Activated CD4-positive, alpha-beta T cell treated with anti-CD3 and anti-CD28 coated beads for 1 hour (primary cell): ENCODE measurements around the gene ZNF146.
"Not testable (repeated sequence)": the region's sequence is repeated elsewhere in the genome, so short reads cannot be mapped to it uniquely, and the experiment has no call there.

Experiments used
- DNase-seq: peaks from one replicate; pipeline ENCODE4 v3.0.0-alpha.2; 2020

The ZNF146 gene

GRCh38 chr19:36214386-36215275 is at the start of gene ZNF146, which contains the start of gene ZNF565:
TSS of gene ZNF146 (plus strand) at chr19:36215106. CDS start at chr19:36236441, 21,335 bp downstream.
TSS of gene ZNF565 (minus strand) at chr19:36214665. CDS start at chr19:36201985, 12,680 bp downstream.
- DNase-seq: peak; percentile 89

- no peak for DNase-seq
Observed at GRCh38 chr19:36169084-36169760, 45.7 kb upstream of the ZNF146 start.

- no peak for DNase-seq
Observed at GRCh38 chr19:36172852-36173251, 42.1 kb upstream of the ZNF146 start.

GRCh38 chr19:36173846-36174245 is 41.1 kb upstream of the ZNF146 start:
- DNase-seq: not testable (repeated sequence)

- DNase-seq: not testable (repeated sequence)
Observed at GRCh38 chr19:36179077-36179476, 35.8 kb upstream of the ZNF146 start.

GRCh38 chr19:36182612-36183244 is 32.2 kb upstream of the ZNF146 start:
- DNase-seq: no peak

GRCh38 chr19:36183245-36183628 is 31.7 kb upstream of the ZNF146 start:
- DNase-seq: no peak

GRCh38 chr19:36186722-36187121 is 28.2 kb upstream of the ZNF146 start:
- not testable (repeated sequence) for DNase-seq

- no peak for DNase-seq
Observed at GRCh38 chr19:36196249-36196648, 18.7 kb upstream of the ZNF146 start.

GRCh38 chr19:36198119-36198518 is 16.8 kb upstream of the ZNF146 start:
- no peak for DNase-seq

GRCh38 chr19:36201684-36202083 is 13.2 kb upstream of the ZNF146 start:
- DNase-seq: no peak

GRCh38 chr19:36203293-36203692 is 11.6 kb upstream of the ZNF146 start:
- no peak for DNase-seq

GRCh38 chr19:36207605-36208252 is 7.2 kb upstream of the ZNF146 start:
- no peak for DNase-seq

GRCh38 chr19:36209372-36209771 is 5.5 kb upstream of the ZNF146 start:
- DNase-seq: no peak

GRCh38 chr19:36210497-36210896 is 4.4 kb upstream of the ZNF146 start:
- no peak for DNase-seq

GRCh38 chr19:36212895-36213294 is 2.0 kb upstream of the ZNF146 start:
- no peak for DNase-seq

GRCh38 chr19:36215276-36216123 is 594 bp downstream of the ZNF146 start:
- DNase-seq: no peak

GRCh38 chr19:36221474-36221873 is 6.6 kb downstream of the ZNF146 start:
- DNase-seq: no peak

GRCh38 chr19:36222503-36222902 is 7.6 kb downstream of the ZNF146 start:
- no peak for DNase-seq

GRCh38 chr19:36225219-36225892 is 10.4 kb downstream of the ZNF146 start:
- DNase-seq: no peak

GRCh38 chr19:36233626-36234025 is 18.7 kb downstream of the ZNF146 start:
- DNase-seq: not testable (repeated sequence)
